ENCODE measurements around the gene SPATA31D3.
"Not testable (repeated sequence)": the region's sequence is repeated elsewhere in the genome, so short reads cannot be mapped to it uniquely, and the experiment has no call there.

The SPATA31D3 gene

DNA sequence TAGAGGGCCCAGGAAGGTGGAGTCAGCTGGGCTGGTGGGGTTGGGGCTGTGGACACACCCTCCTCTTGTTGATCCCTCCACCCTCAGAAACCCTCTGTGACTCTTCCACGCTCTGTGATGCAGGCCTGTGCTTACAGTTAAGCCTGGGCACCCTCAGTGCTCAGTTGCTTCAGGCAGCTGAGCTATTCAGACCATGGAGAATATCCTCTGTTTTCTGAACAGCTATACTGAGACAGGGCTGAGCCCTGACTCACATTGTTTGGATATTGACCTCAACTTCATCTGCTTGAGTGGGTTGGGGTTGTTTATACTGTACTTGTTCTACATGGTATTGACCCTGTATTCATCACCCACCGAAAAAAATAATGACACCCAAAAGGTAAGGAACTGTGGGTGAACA, at the start of gene SPATA31D3:
Gene SPATA31D3, plus strand, starts transcription at position 108 of the 400 bp plus-strand sequence. Its CDS starts 86 bp downstream, at position 194.
- DNase-seq = not testable (repeated sequence)

DNA sequence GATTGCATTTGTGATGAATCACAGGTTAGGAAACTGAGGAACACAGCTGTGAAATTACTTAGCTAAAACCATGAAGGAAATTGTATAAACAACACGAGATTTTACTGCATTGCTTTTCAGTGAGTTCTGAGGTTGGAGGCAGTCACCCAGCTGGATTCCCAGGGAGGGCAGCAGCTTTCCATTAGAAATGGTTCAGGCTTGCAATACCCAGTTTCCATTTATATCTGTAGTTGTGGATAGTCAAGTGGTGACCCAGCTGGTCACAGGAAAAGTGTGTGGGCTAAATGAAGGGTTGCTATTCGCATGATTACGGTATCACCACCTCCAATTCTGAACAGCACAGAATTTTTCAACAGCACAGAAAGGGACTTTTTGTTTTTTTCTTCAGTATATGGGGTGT, 49.4 kb upstream of the SPATA31D3 start:
- no peak for DNase-seq

DNA sequence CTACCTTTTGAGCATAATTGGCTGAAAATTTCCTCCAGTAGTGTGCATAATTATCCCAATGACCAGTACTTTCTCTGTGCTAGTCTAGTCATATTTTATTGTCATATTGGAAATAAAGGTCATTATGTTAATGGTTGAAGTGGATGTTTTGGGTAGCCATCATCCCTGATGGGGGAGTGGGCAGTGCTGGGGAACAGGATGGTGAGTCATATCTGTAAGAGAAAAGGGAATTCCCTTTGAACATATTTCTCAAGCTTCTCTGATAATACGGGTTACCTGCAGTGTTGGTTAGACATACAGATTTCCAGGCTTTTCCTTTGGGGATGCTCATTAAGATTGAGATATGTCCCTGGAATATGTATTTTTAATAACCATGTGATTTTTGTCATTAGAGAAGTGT, 48.4 kb upstream of the SPATA31D3 start:
- DNase-seq = no peak

DNA sequence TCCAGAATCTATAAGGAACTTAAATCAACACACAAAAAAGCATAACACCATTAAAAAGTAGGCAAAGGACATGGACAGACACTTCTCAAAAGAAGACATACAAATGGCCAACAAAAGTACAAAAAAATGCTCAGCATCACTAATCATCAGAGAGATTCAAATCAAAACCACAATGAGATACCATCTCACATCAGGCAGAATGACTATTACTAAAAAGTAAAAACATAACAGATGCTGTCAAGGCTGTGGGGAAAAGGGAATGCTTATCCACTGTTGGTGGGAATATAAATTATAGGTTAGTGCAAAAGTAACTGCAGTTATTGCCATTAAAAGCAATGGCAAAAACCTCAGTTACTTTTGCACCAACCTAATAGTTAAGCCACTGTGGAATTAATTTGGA, 47.2 kb upstream of the SPATA31D3 start:
- DNase-seq = no peak

DNA sequence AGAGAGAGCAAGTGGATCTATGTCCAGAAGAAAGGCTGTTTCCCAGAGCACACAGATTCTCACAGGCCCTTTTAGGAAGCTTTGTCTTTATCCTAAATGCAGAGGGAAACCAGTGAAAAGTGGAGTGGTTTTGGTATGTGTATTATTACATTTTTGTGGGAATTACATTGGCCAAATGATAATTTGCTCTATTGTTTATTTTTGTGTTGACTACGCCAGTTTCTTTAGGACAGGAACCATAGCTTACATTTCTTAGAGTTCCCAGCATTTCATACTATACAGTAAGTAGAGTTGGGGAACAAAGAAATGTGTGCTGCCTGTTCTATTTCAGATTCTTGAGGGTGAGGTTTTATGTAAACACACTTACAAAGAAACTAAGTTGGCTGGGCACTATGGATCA, 44.4 kb upstream of the SPATA31D3 start:
- DNase-seq = no peak

DNA sequence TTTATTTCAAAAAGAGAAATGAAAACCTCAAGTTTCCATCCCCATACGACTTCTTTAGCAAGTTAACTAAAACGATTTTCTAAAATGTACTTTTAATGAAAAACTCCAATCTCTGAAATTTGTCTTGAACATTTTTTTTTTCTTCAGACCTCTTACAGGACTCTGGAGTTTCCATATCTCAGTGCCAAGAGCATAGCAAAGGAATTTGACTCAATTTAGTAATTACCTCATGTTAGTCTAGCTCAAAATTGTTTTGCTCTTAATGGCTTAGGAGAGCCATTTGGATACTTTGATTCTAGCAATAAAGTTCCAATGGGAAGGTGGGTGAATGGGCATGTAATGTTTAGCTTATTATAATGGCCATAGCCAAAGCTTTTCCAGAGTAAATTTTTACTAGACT, 41.1 kb upstream of the SPATA31D3 start:
- no peak for DNase-seq

DNA sequence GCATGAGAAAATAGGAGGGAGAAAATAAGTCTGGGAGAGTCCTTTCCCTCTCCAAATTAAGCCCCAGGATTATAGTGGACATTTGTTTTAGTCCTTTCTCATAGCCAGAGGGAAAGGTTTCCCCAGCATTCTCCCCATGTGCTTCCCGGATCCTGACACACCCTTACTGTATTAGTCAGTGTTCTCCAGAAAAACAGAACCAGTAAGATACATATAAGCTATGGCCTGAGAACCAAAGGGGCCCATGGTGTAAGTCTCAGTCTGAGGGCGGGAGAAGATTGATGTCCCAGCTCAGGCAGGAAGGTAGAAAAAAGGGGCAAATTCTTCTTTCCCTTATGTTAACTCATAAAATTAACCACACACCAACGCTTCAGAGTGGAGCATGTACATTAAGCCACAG, 40.7 kb upstream of the SPATA31D3 start:
- no peak for DNase-seq

DNA sequence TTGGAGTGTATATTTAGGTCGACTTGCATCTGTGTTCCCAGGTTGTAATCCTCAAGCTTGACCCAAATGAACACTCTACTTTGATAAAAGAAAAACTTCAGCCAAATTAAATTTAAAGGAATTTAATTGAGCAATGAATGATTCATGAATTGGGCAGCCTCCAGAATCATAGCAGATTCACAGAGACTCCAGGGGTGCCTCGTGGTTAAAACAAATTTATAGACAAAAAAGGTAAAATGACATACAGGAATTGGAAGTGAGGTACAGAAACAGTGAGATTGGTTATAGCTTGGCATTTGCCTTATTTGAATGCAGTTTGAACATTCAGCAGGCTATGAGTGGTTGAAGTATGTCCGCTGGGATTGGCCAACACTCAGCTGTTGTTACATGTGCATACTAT, 36.6 kb upstream of the SPATA31D3 start:
- no peak for DNase-seq

DNA sequence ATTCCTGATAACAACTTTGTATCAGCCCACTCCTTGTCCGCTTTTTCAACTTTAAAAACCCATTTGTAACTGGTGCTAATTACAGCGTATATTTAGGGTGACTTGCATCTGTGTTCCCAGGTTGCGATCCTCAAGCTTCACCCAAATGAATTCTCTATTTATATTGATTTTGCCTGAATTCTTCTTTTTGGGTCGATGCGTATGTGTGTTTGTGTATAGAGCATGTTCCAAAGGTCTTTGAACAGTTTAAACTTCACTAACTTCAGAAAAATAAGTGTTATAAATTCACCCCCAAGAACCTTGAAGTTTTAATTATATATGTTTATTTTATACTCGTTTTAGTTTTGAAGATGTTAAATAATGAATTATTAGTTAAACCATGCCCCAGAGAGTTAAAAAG, 31.2 kb upstream of the SPATA31D3 start:
- no peak for DNase-seq

DNA sequence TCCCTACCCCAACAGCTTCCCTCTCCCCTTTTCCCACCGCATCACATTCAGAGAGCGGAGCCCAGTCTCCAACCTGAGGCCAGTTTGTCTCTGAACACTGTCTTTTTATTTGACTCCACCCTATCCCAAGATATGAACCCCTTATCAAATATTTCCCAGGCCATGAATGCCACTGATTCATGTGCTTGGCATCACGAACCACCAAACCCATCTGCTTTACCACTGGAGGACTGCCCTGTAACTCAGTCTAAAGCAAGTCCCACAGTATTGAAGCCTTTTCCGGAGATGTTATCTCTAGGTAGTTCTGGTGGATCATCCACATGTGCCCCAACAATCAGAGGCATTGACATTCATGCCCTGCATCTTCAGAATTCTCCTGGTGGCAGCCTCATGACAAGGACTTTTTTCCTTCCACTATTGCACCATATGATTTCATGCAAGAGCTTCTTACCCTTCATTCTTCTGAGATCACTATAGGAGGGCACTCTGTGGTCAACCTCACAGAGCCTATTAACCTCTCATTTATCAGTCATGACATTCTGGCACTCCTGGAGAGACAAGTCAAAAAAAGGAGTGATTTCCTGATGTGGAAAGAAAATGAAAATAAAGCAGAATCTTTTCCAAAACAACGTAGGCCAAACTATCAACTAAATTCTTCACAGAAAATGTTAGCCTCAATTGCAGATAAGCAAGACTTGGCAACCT, 27.3 kb upstream of the SPATA31D3 start:
- DNase-seq = no peak

DNA sequence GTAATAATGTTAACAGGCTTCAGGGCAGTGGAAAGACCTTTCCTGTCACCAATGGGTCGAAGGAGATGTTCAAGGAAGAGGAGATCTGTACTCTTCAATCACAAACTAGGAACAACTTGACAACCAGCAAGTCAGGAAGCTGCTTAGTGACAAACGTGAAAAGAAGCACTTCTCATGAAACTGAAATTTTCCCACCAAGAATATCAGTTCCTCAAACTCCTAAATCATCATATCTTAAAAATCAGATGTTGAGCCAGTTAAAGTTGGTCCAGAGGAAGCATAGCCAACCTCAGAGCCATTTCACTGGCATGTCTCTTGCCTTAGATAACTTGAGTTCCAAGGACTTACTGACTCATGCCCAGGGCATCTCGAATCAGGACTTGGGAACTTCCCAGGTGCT, 24.8 kb upstream of the SPATA31D3 start:
- DNase-seq = not testable (repeated sequence)

DNA sequence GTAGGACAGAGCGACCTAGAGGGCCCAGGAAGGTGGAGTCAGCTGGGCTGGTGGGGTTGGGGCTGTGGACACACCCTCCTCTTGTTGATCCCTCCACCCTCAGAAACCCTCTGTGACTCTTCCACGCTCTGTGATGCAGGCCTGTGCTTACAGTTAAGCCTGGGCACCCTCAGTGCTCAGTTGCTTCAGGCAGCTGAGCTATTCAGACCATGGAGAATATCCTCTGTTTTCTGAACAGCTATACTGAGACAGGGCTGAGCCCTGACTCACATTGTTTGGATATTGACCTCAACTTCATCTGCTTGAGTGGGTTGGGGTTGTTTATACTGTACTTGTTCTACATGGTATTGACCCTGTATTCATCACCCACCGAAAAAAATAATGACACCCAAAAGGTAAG, 15.0 kb upstream of the SPATA31D3 start, which contains the start of gene SPATA31D4:
Gene SPATA31D4, plus strand, starts transcription at position 124 of the 400 bp plus-strand sequence. Its CDS starts 86 bp downstream, at position 210.
- DNase-seq = not testable (repeated sequence)

DNA sequence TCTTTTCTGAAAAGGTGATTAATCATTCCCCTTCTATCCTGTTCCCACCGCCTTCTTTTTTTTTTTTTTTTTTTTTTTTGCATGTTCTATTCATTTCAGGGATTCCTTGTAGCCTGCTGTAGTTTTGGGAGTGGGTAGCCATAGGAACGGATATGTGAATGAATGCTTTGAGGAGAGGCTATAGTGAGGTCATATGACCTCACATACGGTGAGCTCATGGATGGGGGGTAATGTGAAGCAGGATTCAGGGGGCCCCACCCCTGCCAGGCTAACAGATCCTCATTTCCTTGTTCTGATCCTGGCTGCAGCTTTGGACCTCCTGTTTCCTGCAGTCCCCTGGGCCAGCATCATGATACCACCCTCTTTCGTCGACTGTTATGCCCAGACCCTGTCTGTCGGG, 13.2 kb upstream of the SPATA31D3 start:
- not testable (repeated sequence) for DNase-seq

DNA sequence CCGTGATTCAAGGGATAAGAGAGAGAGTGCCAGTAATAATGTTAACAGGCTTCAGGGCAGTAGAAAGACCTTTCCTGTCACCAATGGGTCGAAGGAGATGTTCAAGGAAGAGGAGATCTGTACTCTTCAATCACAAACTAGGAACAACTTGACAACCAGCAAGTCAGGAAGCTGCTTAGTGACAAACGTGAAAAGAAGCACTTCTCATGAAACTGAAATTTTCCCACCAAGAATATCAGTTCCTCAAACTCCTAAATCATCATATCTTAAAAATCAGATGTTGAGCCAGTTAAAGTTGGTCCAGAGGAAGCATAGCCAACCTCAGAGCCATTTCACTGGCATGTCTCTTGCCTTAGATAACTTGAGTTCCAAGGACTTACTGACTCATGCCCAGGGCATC, 9.8 kb upstream of the SPATA31D3 start:
- not testable (repeated sequence) for DNase-seq

DNA sequence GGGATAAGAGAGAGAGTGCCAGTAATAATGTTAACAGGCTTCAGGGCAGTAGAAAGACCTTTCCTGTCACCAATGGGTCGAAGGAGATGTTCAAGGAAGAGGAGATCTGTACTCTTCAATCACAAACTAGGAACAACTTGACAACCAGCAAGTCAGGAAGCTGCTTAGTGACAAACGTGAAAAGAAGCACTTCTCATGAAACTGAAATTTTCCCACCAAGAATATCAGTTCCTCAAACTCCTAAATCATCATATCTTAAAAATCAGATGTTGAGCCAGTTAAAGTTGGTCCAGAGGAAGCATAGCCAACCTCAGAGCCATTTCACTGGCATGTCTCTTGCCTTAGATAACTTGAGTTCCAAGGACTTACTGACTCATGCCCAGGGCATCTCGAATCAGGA, 5.3 kb downstream of the SPATA31D3 start:
- not testable (repeated sequence) for DNase-seq

DNA sequence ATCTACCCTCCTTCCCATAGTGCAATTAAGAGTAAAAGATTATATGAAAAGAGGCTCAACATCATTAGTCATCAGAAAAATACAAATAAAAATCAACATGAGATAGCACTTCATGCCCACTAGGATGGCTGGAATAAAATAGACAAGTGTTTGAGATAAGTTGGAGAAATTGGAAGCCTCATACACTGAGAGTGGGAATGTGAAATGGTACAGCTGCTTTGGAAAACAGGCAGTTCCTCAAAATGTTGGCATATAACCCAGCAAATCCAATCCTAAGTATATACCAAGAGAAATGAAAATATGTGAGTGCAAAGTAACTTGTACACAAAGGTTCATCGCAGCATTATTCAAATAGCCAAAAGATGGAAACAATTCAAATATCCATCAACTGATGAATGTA, 9.8 kb downstream of the SPATA31D3 start:
- no peak for DNase-seq

DNA sequence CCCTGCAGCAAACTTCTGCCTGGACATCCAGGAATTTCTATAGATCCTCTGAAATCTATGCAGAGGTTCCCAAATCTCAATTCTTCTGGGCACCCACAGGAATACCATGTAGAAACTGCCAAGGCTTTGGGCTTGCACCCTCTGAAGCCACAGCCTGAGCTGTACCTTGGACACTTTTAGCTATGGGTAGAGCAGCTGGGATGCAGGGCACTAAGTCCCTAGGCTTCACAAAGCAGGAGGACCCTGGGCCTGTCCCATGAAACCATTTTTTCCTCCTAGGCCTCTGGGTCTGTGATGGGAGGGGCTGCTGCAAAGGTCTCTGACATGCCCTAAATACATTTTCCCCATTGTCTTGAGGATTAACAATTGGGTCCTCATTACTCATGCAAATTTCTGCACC, 12.3 kb downstream of the SPATA31D3 start:
- no peak for DNase-seq

DNA sequence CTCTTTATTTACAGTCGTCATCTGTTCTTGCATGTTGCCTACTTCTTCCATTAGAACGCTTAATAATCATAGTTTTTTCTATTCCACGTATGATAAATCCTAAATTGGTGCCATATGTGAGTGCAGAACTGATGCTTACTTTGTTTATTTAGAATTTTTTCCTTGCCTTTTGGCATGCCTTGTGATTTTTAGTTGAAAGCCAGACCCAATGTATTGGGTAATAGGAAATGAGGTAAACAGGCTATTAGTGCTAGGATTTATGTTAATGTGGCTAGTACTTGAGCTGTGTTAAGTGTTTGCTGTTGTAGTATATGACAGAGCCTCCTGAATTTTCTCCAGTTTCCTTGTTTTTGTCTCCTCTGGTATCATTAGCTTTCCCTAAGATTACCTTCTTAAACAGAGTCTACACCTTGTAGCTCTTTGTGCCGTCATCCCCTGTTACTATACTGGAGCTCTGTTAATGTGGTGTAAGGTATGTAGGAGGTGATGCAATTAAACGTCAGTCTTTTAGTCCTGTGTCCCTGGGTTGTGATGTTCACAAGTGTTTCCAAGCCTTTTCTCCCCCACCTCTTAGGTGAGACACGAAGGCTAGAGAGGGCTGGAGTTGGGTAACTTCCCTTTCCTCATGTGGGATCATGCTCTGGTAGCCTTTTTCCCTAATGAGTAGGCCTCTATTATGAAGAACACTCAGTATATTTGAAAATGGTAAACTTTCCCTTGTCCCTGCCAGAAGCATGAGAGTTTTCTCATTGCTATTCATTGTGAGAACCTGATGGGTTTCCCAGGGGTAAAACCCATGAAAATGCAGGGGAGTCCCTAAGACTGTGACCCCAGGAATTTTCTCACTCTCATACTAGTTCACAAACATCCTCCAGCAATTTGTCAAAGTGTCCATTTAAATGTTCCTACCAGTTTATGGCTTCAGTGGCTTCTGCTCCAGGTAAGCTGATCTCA, 21.2 kb downstream of the SPATA31D3 start:
- no peak for DNase-seq

DNA sequence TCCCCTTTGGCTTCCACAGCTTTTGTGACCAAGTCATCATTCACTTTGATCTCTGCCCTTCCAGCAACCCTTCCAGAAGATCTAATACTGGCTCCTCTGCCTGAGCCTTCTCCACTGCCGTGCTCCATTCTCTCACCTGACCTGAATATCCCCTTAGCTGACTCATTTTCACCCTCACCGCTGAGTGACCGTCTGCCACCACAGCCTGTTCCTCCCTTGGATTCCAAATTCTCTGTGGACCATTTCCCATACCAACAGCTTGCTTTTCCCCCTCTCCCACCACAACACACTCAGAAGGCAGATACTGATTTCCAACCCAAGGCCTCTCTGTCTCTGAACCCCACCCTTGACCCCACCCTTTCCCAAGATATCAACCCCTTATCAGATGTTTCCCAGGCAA, 24.7 kb downstream of the SPATA31D3 start:
- DNase-seq = no peak

DNA sequence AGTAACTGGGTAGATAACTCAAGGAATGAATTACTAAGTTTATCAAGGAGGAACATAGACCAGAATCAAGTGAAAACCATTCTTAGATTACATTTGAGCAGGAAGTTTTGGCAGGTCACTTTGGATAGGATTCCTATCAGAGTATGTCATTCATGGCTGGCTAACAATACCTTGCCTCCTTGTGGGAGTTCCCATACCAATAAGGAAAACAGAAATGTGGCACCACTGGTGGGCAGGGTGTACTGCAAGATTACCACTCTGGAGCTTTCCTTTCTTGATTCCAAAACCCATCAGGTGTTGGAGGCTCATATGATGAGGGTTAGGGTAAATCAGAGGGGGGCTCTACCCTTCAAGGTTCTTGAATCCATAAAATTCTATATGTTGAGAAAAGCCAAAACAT, 26.7 kb downstream of the SPATA31D3 start:
- DNase-seq = no peak

DNA sequence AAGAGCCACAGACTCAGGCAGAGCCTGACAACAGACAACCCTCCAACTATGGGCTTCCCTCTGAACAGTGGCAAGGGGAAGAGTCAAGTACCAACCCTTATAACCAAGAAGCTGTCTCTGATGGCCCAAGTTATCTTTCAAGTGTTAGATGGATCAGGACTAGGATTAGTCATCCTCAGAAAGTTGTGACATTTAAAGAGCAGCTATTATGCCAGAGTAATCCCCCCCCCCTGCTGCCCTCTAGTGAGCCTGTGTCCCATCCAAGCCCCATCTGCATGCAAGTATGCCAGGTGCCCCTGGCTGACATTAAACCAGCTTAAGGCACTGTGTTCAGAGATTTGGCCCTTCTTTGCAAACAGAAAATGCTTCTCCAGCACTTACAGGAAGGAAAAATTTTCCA, 28.4 kb downstream of the SPATA31D3 start:
- DNase-seq = no peak

DNA sequence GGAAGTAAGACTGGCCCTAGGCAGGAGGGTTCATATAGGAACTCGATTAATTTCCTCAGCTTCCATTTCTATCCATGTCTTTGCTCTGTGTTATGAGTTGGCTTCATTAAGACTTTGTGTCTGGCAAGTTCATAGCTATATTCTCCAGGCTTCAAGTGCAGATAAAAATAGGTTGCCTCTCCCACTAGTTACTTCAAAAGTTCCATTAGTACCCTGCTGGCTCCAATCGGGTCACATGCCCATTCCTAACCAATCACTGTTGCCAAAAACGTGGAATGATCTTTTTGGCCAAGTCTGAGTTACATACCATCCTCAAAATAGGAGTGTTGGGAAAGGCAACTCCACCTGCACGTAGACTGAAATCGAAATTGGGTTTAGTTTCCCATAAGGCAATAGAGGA, 31.5 kb downstream of the SPATA31D3 start:
- DNase-seq = no peak
